ENCODE measurements around the gene CYSTM1.
A peak's percentile ranks its signal among the peaks of the same experiment; 100 is the strongest.

Gene CYSTM1

DNA sequence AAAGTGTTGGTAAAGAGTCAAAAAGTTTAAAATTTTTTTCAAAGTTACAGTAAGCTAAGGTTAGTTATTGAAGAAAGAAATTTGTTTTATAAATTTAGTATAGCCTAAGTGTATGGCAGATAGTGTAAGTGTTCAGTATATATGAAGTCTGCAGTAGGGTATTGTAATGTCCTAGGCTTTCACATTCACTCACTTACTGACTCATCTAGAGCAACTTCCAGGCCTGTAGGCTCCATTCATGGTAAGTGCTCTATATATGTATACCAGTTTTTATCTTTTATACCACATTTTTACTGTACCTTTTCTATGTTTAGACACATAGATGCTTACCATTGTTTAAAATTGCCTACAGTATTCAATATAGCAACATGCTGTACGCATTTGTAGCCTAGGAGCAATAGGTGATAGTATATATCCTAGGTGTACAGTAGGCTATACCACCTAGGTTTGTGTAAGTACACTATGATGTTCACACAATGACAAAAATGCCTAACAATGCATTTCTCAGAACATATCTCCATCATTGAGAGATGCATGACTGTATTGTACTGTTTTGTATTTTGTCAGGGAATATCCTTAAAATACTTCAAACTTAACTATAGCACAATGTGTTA is 38.5 kb downstream of the CYSTM1 start:
- no peak for TF ChIP-seq RARB (CRISPR knock-in tag; IDR thresholded peaks at IDR 0.05)
- TF ChIP-seq ZNF565 (CRISPR knock-in tag; conservative IDR thresholded peaks at IDR 0.05; ENCODE audit: low read depth) = no peak
- no peak for TF ChIP-seq ZFP3 (CRISPR knock-in tag; IDR thresholded peaks at IDR 0.05)
- no peak for TF ChIP-seq GLIS3 (CRISPR knock-in tag; IDR thresholded peaks at IDR 0.05)
- no peak for TF ChIP-seq ZC3H10 (CRISPR knock-in tag; IDR thresholded peaks at IDR 0.05)
- no peak for TF ChIP-seq ZNF70 (CRISPR knock-in tag; IDR thresholded peaks at IDR 0.05)
- no peak for ATAC-seq

- peak; percentile 91 for ATAC-seq
- TF ChIP-seq POU6F1 (CRISPR knock-in tag; IDR thresholded peaks at IDR 0.05; ENCODE audit: borderline replicate concordance, low read depth) = no peak
- no peak for TF ChIP-seq OSR1 (CRISPR knock-in tag; IDR thresholded peaks at IDR 0.05)
- TF ChIP-seq ZNF565 (CRISPR knock-in tag; conservative IDR thresholded peaks at IDR 0.05; ENCODE audit: low read depth) = no peak
- no peak for TF ChIP-seq ZNF8 (CRISPR knock-in tag; IDR thresholded peaks at IDR 0.05)
- TF ChIP-seq TCF4 (CRISPR knock-in tag; IDR thresholded peaks at IDR 0.05; ENCODE audit: borderline replicate concordance) = no peak
- no peak for TF ChIP-seq ZFP30 (CRISPR knock-in tag; IDR thresholded peaks at IDR 0.05)
- TF ChIP-seq RARB (CRISPR knock-in tag; IDR thresholded peaks at IDR 0.05) = no peak
- TF ChIP-seq, protein P1, sequence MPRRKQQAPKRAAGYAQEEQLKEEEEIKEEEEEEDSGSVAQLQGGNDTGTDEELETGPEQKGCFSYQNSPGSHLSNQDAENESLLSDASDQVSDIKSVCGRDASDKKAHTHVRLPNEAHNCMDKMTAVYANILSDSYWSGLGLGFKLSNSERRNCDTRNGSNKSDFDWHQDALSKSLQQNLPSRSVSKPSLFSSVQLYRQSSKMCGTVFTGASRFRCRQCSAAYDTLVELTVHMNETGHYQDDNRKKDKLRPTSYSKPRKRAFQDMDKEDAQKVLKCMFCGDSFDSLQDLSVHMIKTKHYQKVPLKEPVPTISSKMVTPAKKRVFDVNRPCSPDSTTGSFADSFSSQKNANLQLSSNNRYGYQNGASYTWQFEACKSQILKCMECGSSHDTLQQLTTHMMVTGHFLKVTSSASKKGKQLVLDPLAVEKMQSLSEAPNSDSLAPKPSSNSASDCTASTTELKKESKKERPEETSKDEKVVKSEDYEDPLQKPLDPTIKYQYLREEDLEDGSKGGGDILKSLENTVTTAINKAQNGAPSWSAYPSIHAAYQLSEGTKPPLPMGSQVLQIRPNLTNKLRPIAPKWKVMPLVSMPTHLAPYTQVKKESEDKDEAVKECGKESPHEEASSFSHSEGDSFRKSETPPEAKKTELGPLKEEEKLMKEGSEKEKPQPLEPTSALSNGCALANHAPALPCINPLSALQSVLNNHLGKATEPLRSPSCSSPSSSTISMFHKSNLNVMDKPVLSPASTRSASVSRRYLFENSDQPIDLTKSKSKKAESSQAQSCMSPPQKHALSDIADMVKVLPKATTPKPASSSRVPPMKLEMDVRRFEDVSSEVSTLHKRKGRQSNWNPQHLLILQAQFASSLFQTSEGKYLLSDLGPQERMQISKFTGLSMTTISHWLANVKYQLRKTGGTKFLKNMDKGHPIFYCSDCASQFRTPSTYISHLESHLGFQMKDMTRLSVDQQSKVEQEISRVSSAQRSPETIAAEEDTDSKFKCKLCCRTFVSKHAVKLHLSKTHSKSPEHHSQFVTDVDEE (CRISPR knock-in tag; IDR thresholded peaks at IDR 0.05) = no peak
- TF ChIP-seq, protein P2, sequence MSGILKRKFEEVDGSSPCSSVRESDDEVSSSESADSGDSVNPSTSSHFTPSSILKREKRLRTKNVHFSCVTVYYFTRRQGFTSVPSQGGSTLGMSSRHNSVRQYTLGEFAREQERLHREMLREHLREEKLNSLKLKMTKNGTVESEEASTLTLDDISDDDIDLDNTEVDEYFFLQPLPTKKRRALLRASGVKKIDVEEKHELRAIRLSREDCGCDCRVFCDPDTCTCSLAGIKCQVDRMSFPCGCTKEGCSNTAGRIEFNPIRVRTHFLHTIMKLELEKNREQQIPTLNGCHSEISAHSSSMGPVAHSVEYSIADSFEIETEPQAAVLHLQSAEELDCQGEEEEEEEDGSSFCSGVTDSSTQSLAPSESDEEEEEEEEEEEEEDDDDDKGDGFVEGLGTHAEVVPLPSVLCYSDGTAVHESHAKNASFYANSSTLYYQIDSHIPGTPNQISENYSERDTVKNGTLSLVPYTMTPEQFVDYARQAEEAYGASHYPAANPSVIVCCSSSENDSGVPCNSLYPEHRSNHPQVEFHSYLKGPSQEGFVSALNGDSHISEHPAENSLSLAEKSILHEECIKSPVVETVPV (CRISPR knock-in tag; IDR thresholded peaks at IDR 0.05) = no peak
- no peak for TF ChIP-seq PATZ1 (CRISPR knock-in tag; IDR thresholded peaks at IDR 0.05; ENCODE audit: borderline replicate concordance)
Observed at GRCh38 chr5:140214831-140215230, 39.8 kb downstream of the CYSTM1 start.

- ATAC-seq = no peak
- TF ChIP-seq ZNF70 (CRISPR knock-in tag; IDR thresholded peaks at IDR 0.05) (no peak), ESRRG (CRISPR knock-in tag; IDR thresholded peaks at IDR 0.05) (no peak), PATZ1 (CRISPR knock-in tag; IDR thresholded peaks at IDR 0.05; ENCODE audit: borderline replicate concordance) (no peak)
- TF ChIP-seq, protein P2 (CRISPR knock-in tag; IDR thresholded peaks at IDR 0.05) = no peak
Observed at GRCh38 chr5:140215276-140215675, 40.3 kb downstream of the CYSTM1 start.
